ENCODE data around the gene NLGN2. TPM values are rescaled to one million over a fixed set of nuclear protein-coding genes. Genes with fewer than 3 reads are reported as not detected.

The NLGN2 gene
- total and polyA plus RNA-seq, 2 of the 8 experiments (the other 6 are each of a cell fraction or from before 2014, with no cell fraction given), result 21.2 to 62.8 TPM

DNA sequence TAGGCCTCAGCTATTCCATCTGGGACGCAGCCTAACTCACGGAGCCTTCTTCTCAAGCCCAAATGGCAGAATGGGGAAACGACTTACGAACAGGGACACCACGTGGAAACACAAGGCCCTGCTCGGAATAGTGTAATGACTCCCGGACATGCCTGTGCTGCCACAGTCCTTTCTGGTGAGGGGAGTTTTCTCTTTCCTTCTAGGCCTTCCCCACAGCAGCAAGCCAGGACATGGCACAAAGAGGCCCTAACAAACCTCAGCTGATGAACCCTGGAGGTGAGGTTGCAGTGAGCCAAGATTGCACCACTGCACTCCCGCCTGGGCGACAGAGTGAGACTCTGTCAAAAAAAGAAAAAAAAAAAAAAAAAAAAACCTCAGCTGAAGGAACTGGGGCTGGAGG, 56.4 kb downstream of the NLGN2 start (continued):
- no peak for TF ChIP-seq ZNF274 (IDR thresholded peaks at IDR 0.05; ENCODE audit: borderline replicate concordance, extremely low read depth, low read length)
